Measurements from ENCODE around the gene OCRL.

GRCh38 chrX:129577877-129578276 is 37.8 kb downstream of the OCRL start:
- no peak for TF ChIP-seq CTCF (conservative IDR thresholded peaks at IDR 0.05; ENCODE audit: low read depth in 2 of 2)
- no peak for TF ChIP-seq EZH2 (IDR thresholded peaks at IDR 0.05; ENCODE audit: low read depth, unreplicated experiment)
- no peak for TF ChIP-seq POLR2AphosphoS5 (IDR thresholded peaks at IDR 0.05; ENCODE audit: low read depth)
